ENCODE data around the gene OR5M8. TPM values are rescaled to one million over a fixed set of nuclear protein-coding genes. Genes with fewer than 3 reads are reported as not detected.

The OR5M8 gene
- not detected for polyA plus RNA-seq (ENCODE audit: insufficient read length in 4 of 4)

GRCh38 chr11:56491270-56491669 is at the start of gene OR5M8:
Gene OR5M8, minus strand, starts transcription at chr11:56491370. Its CDS starts 0 bp downstream, at chr11:56491370.
- no peak for DNase-seq (ENCODE audit: low read depth in 4 of 4, low spot score in 3 of 4)

- no peak for DNase-seq (ENCODE audit: low read depth in 4 of 4, low spot score in 3 of 4)
Observed at GRCh38 chr11:56533054-56533740, 42.0 kb upstream of the OR5M8 start.

- no peak for DNase-seq (ENCODE audit: low read depth in 4 of 4, low spot score in 3 of 4)
Observed at GRCh38 chr11:56531856-56532255, 40.7 kb upstream of the OR5M8 start.

- DNase-seq (ENCODE audit: low read depth in 4 of 4, low spot score in 3 of 4) = no peak
Observed at GRCh38 chr11:56522008-56522407, 30.8 kb upstream of the OR5M8 start.

- no peak for DNase-seq (ENCODE audit: low read depth in 4 of 4, low spot score in 3 of 4)
Observed at GRCh38 chr11:56513280-56513679, 22.1 kb upstream of the OR5M8 start.

GRCh38 chr11:56509439-56509838 is 18.3 kb upstream of the OR5M8 start:
- no peak for DNase-seq (ENCODE audit: low read depth in 4 of 4, low spot score in 3 of 4)

GRCh38 chr11:56497010-56497409 is 5.8 kb upstream of the OR5M8 start:
- no peak for DNase-seq (ENCODE audit: low read depth in 4 of 4, low spot score in 3 of 4)

GRCh38 chr11:56495117-56495516 is 3.9 kb upstream of the OR5M8 start:
- DNase-seq (ENCODE audit: low read depth in 4 of 4, low spot score in 3 of 4) = no peak

- DNase-seq (ENCODE audit: low read depth in 4 of 4, low spot score in 3 of 4) = no peak
Observed at GRCh38 chr11:56486801-56487200, 4.4 kb downstream of the OR5M8 start.

GRCh38 chr11:56474729-56475235 is 16.4 kb downstream of the OR5M8 start:
- no peak for DNase-seq (ENCODE audit: low read depth in 4 of 4, low spot score in 3 of 4)

GRCh38 chr11:56473252-56473651 is 17.9 kb downstream of the OR5M8 start, which contains the start of gene OR5M3:
Gene OR5M3, minus strand, starts transcription at chr11:56473352. Its CDS starts 2,855 bp downstream, at chr11:56470497.
- DNase-seq (ENCODE audit: low read depth in 4 of 4, low spot score in 3 of 4) = no peak

- no peak for DNase-seq (ENCODE audit: low read depth in 4 of 4, low spot score in 3 of 4)
Observed at GRCh38 chr11:56457076-56457475, 34.1 kb downstream of the OR5M8 start.

GRCh38 chr11:56453521-56453920 is 37.6 kb downstream of the OR5M8 start:
- DNase-seq (ENCODE audit: low read depth in 4 of 4, low spot score in 3 of 4) = no peak

Other genes starting within 250 kb of the OR5M8 start
- gene OR5T3, start 239.1 kb downstream of the OR5M8 start, polyA plus RNA-seq (ENCODE audit: insufficient read length in 4 of 4) = not detected
- gene OR5T1, start 217.2 kb downstream of the OR5M8 start, polyA plus RNA-seq (ENCODE audit: insufficient read length in 4 of 4) = not detected
- not detected for gene OR8H1, start 199.1 kb downstream of the OR5M8 start, polyA plus RNA-seq (ENCODE audit: insufficient read length in 4 of 4)
- not detected for gene OR8K3, start 176.2 kb downstream of the OR5M8 start, polyA plus RNA-seq (ENCODE audit: insufficient read length in 4 of 4)
- gene OR8K1, start 145.3 kb downstream of the OR5M8 start, polyA plus RNA-seq (ENCODE audit: insufficient read length in 4 of 4) = not detected
- gene OR8J1, start 137.1 kb downstream of the OR5M8 start, polyA plus RNA-seq (ENCODE audit: insufficient read length in 4 of 4) = not detected
- not detected for gene OR8U1, start 115.7 kb downstream of the OR5M8 start, polyA plus RNA-seq (ENCODE audit: insufficient read length in 4 of 4)
- not detected for gene OR5AL1, start 78.7 kb downstream of the OR5M8 start, polyA plus RNA-seq (ENCODE audit: insufficient read length in 4 of 4)
- not detected for gene OR5M3, start 18.0 kb downstream of the OR5M8 start, polyA plus RNA-seq (ENCODE audit: insufficient read length in 4 of 4)
- gene OR5M11, start 51.9 kb upstream of the OR5M8 start, polyA plus RNA-seq (ENCODE audit: insufficient read length in 4 of 4) = not detected
- gene OR5M10, start 86.4 kb upstream of the OR5M8 start, polyA plus RNA-seq (ENCODE audit: insufficient read length in 4 of 4) = not detected
- gene OR5M1, start 123.5 kb upstream of the OR5M8 start, polyA plus RNA-seq (ENCODE audit: insufficient read length in 4 of 4) = not detected
- gene OR5AP2, start 151.1 kb upstream of the OR5M8 start, polyA plus RNA-seq (ENCODE audit: insufficient read length in 4 of 4) = not detected
- gene OR5AR1, start 172.3 kb upstream of the OR5M8 start, polyA plus RNA-seq (ENCODE audit: insufficient read length in 4 of 4) = not detected
- not detected for gene OR9G1, start 207.7 kb upstream of the OR5M8 start, polyA plus RNA-seq (ENCODE audit: insufficient read length in 4 of 4)